Activated CD4-positive, alpha-beta T cell treated with anti-CD3 and anti-CD28 coated beads, Interleukin-2, amount 50 U/mL, for 48 hours (primary cell): Measurements from ENCODE around the gene MDM2.
"Not testable (repeated sequence)": the region's sequence is repeated elsewhere in the genome, so short reads cannot be mapped to it uniquely, and the experiment has no call there.

ENCODE experiments used
- DNase-seq, 2 experiments: peaks; one replicate each; pipeline ENCODE4 v3.0.0-alpha.2; 2020

Gene MDM2

GRCh38 chr12:68831751-68832503 lies 23.9 kb downstream of the MDM2 start:
- DNase-seq, result no peak

- no peak for DNase-seq
Observed at GRCh38 chr12:68832504-68832867, 24.5 kb downstream of the MDM2 start.

GRCh38 chr12:68833508-68833907 lies 25.5 kb downstream of the MDM2 start:
- DNase-seq, result no peak

DNA sequence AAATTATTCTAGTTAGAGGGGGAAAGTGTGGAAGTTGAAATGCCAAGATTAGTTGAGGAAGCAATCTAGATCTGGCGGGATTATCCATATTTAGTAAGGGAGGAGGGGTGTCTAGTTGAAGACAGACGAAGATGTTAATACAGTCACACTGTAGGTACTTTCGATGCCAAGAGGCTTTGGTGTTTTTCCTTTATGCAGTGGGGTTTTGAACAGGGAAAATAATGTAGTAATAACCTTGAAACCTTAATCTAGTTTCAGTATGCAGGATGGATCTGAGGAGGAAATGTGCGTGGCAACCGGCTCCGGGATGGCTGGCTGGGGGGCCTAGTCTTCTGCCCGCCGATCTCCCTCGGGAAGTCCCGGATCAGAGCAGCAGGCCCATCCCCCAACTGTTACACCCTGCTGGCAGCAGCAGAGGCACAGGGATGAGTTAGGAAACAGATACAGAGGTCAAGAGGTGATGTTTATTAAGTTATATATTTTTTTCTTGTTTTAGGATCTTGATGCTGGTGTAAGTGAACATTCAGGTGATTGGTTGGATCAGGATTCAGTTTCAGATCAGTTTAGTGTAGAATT lies 27.4 kb downstream of the MDM2 start:
- DNase-seq, result no peak

GRCh38 chr12:68837215-68837614 lies 29.2 kb downstream of the MDM2 start:
- DNase-seq, result no peak

GRCh38 chr12:68838046-68838886 lies 30.3 kb downstream of the MDM2 start:
- DNase-seq, result no peak

- DNase-seq, result no peak
Observed at GRCh38 chr12:68839183-68840147, 31.5 kb downstream of the MDM2 start.

DNA sequence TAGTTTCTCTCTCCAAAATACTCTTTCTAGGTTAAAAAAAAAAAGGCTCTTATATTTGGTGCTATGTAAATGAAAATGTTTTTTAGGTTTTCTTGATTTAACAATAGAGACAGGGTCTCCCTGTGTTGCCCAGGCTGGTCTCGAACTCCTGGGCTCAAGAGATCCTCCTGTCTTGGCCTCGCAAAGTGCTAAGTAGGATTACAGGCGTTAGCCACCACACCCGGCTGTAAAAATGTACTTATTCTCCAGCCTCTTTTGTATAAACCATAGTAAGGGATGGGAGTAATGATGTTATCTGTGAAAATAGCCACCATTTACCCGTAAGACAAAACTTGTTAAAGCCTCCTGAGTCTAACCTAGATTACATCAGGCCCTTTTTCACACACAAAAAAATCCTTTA lies 33.2 kb downstream of the MDM2 start:
- not testable (repeated sequence) for DNase-seq

DNA sequence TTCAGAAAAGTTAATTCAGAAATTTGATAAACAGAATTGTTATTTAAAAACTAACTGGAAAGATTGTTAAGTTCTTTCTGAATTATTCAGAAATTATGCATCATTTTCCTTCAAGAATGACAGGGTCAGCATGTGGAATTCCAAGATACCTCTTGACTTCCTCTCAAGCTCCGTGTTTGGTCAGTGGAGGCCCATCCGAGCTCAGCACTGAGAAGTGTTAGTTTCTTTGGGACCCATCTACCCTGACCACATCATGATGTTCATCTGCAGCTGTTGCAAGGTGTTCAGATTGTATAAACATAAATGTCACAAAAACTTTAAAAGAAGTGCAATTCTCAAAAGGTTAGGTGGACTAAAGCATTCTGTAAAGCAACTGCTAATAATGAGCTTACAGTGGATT lies 33.7 kb downstream of the MDM2 start:
- no peak for DNase-seq

GRCh38 chr12:68842123-68842522 lies 34.1 kb downstream of the MDM2 start:
- no peak for DNase-seq

DNA sequence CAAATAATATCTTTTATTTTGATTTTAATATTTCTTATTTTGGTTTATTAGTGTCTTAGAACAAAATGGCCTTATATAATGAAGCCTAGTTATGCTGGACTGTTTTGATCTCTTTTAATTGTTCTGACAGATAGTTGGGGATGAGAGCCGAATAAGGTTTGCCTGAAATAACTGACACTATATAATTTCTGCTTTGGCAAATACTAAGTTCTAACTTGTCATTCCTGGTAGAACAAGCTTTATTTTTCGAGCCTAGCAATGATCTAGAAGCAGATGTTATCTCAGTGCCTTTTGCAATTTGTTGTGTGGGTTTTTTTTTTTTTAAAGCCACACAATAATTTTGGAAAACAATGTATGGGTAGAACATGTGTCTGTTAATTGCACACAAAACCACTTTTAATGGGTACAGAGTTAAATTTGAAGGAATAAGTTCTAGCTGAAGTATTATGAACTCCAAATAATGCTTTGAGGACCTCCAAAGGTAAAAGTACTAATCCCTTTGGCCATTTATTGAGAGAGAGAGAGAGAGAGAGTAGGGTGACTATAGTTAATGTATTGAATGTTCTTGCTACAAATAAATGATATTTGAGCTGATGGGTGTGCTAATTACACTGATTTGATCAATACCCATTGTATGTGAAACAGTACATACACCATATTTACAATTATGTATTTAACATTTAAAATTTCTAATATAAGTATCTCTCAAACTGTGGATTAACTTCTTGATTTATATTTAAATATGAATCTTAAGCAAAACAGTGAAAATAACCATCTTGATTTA lies 35.0 kb downstream of the MDM2 start:
- DNase-seq, result no peak

- DNase-seq, result no peak
Observed at GRCh38 chr12:68844318-68844745, 36.4 kb downstream of the MDM2 start.

DNA sequence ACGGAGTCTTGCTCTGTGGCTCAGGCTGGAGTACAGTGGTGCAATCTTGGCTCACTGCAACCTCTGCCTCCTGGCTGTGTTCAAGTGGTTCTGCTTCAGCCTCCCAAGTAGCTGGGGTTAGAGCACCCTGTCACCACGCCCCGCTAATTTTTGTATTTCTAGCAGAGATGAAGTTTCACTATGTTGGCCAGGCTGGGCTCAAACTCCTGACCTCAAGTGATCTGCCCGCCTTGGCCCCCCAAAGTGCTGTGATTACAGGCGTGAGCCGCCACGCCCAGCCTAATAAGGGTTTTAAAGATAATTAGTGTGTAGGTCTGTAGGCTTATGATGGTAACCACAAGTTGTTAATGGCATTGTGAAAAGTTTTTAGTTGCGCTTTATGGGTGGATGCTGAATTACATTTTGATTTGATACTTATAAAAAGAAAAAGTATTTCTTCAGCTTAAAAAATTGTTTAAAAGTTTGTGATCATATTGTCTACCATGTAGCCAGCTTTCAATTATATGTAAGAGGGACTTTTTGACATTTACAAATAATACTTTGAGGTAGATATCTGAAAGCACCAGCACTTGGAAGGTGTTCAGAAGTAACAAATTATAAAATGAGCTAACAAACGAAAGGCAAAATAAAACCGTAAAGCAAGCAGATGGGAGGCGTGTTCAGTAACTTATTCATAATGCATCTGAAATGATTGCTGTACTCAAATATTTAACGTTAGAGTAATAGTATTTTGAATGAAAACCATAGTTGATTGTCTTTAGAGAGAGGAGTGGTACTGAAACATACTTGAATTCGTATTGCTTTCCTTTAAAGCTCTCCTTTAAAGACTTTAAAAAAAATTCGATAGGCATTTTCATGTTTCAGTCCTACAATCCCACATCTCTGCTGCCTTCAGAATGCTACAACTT lies 37.1 kb downstream of the MDM2 start:
- no peak for DNase-seq

DNA sequence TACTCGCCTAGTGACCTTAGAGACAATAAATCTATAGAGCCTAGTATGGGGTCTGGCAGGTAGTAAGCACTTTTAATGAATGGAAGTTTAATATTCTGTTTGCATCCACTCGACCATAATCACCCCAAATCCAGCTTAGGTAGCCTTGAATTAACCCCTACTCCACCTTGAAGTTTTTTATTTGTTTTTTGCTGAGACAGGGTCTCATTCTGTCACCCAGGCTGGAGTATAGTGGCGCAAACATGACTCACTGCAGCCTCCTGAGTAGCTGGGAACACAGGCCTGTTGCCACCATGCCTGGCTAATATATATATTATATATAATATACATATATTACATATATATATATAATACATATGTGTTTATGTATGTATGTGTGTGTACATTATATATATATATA lies 38.8 kb downstream of the MDM2 start:
- DNase-seq, result no peak

DNA sequence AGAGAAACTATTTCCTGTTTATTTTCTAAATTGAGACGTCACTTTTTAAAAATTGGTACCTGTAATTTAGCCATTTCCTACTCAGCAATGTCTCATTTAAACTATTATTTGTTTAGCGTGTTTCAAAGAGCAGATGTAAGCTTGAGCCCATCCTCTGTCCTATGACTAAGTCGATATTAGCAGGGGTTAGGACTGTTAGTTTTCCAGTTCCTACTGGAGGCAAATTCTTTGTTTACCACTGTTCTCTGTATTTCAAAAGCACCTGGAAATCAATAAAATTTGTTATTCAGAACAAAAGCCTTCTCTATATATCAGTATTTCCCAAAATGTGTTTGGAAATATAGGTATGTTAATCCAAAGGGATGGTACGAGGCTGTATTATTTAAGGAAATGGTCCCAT lies 42.4 kb downstream of the MDM2 start:
- DNase-seq, result no peak

- no peak for DNase-seq
Observed at GRCh38 chr12:68851592-68852306, 43.8 kb downstream of the MDM2 start.

GRCh38 chr12:68853396-68854077 lies 45.6 kb downstream of the MDM2 start:
- no peak for DNase-seq

DNA sequence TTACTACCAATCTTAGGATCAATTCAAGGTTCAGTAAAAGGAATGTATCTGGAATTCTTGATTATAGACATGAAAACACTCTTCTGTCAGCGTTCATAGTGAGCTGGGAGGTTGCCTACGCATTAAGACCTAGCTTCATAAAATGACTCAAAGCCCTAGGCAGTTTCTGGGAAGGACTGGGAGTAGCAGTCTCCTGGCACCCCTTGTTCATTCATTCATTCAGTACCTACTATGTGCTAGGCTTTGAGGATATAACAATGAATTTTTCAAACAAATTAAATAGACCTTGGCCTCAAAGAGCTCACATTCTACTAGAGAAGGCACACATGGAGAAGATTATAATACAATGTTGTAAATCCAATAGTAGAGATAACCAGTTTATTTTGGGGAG lies 46.1 kb downstream of the MDM2 start:
- no peak for DNase-seq

DNA sequence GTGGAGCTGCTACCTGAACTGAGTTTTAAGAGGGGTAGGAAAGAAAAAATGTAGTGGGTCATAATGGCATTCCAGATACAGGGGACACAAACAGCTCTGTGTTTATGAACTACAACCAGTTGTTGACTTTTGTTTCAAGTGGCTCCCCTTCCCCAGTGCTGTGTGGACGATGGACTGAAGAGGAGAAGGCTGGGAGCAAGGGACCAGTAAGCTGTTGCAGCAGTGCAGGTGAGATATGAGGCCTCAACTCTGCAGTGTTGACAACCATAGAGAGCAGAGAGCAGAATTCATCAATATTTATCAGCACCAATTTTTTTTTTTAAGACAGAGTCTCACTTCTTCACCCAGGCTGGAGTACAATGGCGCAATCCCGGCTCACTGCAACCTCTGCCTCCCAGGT lies 46.6 kb downstream of the MDM2 start:
- no peak for DNase-seq

- DNase-seq, result no peak
Observed at GRCh38 chr12:68855111-68855510, 47.1 kb downstream of the MDM2 start.
